Fibroblast of the aortic adventitia (primary cell): ENCODE measurements around the gene DHRS2. TPM values are rescaled to one million over a fixed set of nuclear protein-coding genes. Genes with fewer than 3 reads are reported as not detected.

Experiments used
- DNase-seq: peaks from one replicate; pipeline ENCODE4 v3.0.0-alpha.2; 2010; ENCODE audit warnings: low read depth
- H3K4me3 ChIP-seq: 2 replicates; pipeline ENCODE4 v1.5.1; 2011; ENCODE audit warnings: low read depth, mild to moderate bottlenecking, control low read depth, low read length, moderate library complexity
- total RNA-seq: library from RNA; depleted of rRNA; stranded (reverse); fragments of >200 nt; gene quantifications from 2 replicates; pipeline ENCODE4 v1.2.3, GENCODE V29; 2012; ENCODE audit warnings: low replicate concordance
- TF ChIP-seq, protein P1 (sequence below): IDR thresholded peaks from 2 replicates; pipeline ENCODE4 v1.5.1; 2011; ENCODE audit warnings: mild to moderate bottlenecking, low read length, control low read depth, inconsistent platforms; ENCODE audit not compliant: insufficient read depth

The DHRS2 gene
- total RNA-seq, 1 donor, result not detected

DNA sequence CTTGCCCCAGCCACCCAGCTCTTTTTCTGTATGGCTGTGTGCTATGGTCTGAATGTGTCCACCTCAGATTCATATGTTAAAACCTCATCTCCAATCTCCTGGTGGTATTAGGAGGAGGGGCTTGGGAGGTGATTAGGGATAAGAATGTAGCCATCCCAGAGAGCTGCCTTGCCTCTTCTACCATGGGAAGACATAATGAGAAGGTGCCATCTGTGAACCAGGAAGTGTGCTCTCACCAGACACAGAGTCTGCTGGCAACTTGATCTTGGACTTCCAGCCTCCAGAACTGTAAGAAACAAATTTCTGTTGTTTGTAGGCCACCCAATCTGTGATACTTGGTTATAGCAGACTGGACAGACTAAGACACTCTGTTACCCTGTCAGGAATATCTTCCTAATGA lies 34.7 kb upstream of the DHRS2 start:
- TF ChIP-seq, protein P1, sequence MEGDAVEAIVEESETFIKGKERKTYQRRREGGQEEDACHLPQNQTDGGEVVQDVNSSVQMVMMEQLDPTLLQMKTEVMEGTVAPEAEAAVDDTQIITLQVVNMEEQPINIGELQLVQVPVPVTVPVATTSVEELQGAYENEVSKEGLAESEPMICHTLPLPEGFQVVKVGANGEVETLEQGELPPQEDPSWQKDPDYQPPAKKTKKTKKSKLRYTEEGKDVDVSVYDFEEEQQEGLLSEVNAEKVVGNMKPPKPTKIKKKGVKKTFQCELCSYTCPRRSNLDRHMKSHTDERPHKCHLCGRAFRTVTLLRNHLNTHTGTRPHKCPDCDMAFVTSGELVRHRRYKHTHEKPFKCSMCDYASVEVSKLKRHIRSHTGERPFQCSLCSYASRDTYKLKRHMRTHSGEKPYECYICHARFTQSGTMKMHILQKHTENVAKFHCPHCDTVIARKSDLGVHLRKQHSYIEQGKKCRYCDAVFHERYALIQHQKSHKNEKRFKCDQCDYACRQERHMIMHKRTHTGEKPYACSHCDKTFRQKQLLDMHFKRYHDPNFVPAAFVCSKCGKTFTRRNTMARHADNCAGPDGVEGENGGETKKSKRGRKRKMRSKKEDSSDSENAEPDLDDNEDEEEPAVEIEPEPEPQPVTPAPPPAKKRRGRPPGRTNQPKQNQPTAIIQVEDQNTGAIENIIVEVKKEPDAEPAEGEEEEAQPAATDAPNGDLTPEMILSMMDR, result no peak
- no peak for DNase-seq
- H3K4me3 ChIP-seq, result no peak overlapping the region

DNA sequence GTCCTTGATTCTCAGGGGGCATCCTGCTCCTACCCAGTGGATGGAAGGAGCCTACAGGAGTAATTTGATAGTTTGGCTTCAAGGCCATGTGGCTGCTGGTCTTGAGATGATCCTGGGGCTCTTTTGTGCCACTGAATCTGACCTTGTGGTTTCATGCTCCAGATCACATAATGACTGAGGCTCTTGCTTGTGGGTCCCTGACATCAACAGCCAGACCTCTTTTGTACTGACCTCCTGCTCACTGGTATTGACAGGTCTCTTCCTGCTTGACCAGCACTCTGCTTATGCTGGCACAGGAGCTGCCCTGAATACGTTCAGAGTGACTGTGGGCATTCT lies 34.4 kb upstream of the DHRS2 start:
- no peak for DNase-seq
- TF ChIP-seq, protein P1, result no peak
- H3K4me3 ChIP-seq, result no peak overlapping the region

DNA sequence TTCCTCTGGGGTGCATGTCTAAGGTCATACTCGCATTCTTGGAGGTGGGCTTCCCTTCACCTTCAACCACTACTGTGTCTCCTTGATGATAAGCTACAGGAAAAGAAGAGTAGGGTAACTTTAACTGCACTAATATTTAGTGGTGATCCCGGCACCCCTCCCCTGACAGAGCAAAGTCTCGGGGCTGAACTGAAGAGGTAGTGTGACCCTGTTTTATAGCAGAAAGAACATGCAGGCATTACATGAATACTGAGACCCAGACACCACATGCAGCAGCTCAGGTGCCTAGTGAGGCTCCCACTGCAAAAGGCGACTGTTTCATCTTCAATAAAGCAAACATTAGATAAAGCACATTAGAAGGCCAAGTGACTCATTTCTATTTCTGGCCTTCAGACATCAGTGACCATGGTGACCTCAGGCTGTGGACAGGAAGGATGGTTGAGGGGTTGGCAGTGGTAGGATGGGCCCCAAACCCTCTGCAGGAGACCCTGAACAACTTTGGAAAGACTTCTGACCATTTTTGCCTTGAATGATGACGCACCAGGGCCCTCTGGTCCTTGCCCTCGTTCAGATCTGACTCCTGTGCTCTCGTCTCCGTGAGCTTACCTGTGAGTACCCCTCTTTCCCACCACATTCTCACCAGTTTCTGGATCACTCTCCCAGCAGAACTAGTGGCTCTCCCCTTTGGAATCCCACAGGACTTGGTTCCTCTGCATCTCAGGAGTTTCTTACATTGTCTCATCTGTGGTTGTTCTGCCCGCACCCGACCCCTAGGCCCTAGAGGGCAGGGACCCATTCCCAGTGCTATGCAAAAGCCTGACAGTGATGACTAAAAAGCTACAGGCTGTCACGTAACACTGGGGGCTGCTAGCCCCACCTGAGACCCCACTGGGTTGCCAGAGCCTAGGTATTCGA lies 33.7 kb upstream of the DHRS2 start:
- TF ChIP-seq, protein P1, result no peak
- H3K4me3 ChIP-seq, result no peak overlapping the region
- DNase-seq, result no peak

DNA sequence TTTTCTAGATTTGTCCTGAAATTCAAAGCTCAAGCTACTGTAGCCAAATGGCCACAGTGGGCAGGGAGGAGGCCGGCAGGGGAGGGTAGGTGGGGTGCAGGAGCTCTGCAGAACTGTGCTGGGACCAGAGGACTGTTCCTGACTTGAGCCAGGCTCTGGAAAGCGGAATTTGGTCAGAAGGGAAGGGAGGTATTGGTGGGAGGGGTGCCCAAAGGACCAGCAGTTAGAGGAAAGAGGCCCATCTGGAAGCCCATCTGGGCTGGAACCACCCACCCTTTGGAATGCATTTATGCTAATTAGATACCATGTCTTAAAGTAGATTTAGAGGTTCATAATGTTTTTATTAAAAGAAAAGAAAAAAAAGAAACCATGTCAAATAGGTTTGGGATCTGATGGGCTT lies 33.1 kb upstream of the DHRS2 start:
- H3K4me3 ChIP-seq, result no peak overlapping the region
- no peak for DNase-seq
- TF ChIP-seq, protein P1, result no peak

DNA sequence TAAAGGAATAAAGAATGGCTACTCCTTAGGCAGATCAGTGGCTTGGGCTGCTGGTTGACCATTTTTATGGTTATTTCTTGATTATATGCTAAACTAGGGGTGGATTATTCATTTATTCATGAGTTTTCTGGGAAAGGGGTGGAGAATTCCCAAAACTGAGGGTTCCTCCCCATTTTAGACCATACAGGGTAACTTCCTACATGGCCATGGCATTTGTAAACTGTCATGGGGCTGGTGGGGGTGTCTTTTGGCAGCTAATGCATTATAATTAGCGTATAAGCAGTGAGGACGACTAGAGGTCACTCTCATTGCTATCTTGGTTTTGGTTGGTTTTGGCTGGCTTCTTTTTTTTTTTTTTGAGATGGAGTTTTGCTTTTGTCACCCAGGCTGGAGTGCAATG lies 32.0 kb upstream of the DHRS2 start:
- DNase-seq, result no peak
- TF ChIP-seq, protein P1, result no peak
- H3K4me3 ChIP-seq, result no peak overlapping the region

DNA sequence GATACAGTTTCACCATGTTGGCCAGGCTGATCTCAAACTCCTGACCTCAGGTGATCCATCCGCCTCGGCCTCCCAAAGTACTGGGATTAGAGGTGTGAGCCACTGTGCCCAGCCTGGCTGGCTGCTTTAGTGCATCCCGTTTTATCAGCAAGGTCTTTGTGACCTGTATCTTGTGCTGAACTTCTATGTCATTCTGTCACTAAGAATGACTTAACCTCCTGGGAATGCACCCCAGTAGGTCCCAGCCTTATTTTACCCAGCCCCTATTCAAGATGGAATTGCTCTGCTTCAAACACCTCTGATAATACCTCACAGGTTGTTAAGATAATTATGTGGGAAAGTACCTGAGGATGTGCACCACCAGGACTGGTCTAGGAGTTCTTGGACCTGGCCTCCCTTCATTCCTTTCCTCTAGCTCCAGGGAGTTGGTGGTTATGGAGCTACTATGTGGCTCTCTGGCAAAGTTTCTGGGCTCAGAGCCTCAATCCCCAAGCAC lies 31.4 kb upstream of the DHRS2 start:
- no peak overlapping the region for H3K4me3 ChIP-seq
- TF ChIP-seq, protein P1, result no peak
- no peak for DNase-seq
